GM12892 (cell line): ENCODE results near the gene POLR1D. TPM values are rescaled to one million over a fixed set of nuclear protein-coding genes. Genes with fewer than 3 reads are reported as not detected.

Experiments used
- DNase-seq: peaks from one replicate; pipeline ENCODE4 v3.0.0; 2011; ENCODE audit not compliant: insufficient read length
- FAIRE-seq: peaks from 2 replicates; lab custom pipeline; 2011; peaks lifted over from hg19 to GRCh38; lab: Jason Lieb, UNC
- POLR2A ChIP-seq: IDR thresholded peaks from 2 replicates; pipeline ENCODE4 v1.6.1; 2011; ENCODE audit warnings: low read depth, low read length, control low read depth
- POLR2AphosphoS5 ChIP-seq: IDR thresholded peaks from 2 replicates; pipeline ENCODE4 v1.6.1; 2011; ENCODE audit warnings: low read depth, low read length, control low read depth
- TAF1 ChIP-seq: IDR thresholded peaks from 2 replicates; pipeline ENCODE4 v1.6.1; 2011; ENCODE audit warnings: low read depth, mild to moderate bottlenecking, control low read depth, low read length, borderline replicate concordance
- polyA plus RNA-seq: library from polyadenylated mRNA; unstranded; fragments of >200 nt; gene quantifications from one replicate; pipeline ENCODE4 v1.2.1, GENCODE V29; 2012; ENCODE audit warnings: missing spikeins, inconsistent platforms; ENCODE audit not compliant: missing spikeins

The POLR1D gene, protein sequence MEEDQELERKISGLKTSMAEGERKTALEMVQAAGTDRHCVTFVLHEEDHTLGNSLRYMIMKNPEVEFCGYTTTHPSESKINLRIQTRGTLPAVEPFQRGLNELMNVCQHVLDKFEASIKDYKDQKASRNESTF
- polyA plus RNA-seq = 189 TPM

DNA sequence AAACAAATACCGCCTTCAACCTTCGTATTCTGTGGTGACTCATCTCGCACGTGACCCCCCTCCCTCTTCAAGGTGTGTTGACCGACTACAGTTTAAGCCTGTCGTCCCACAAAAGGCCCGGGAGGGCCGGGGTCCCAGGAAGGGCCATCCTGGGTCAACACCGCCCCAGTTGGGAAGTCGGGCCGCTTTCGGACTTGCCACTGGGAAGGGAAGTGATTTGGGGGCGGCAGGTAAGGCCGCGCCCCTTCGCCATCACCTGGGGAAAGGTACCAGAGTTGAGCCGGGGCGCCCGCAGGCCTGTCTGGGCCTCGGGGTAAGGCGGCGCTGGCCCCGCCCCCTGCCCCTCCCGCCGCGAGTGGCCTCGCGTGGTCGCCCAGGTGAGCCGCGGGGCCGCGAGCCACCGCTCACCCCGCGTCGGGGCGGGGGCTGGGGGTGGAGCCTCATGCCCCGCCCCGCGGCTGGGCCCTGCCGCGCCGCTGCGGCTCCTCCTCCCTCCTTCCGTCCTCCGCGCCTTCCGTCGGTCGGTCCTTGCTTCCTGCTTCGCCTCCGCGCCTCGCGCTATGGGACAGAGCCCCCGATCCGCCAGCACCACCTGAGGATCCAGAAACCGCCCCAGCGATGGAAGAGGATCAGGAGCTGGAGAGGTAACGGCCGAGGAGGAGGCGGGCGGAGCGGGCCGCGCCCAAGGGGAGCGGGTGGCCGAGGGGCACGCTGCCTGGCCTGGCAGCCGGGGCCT is at the start of gene POLR1D:
Gene POLR1D (plus strand): TSS at position 527 of the 736 bp plus-strand sequence. CDS start 92 bp downstream, at position 619.
- FAIRE-seq (peak; percentile 99), DNase-seq (peak; percentile 67)
- TF ChIP-seq POLR2AphosphoS5 = peak; percentile 82
- TF ChIP-seq TAF1 = no peak
- peak; percentile 87 for TF ChIP-seq POLR2A

DNA sequence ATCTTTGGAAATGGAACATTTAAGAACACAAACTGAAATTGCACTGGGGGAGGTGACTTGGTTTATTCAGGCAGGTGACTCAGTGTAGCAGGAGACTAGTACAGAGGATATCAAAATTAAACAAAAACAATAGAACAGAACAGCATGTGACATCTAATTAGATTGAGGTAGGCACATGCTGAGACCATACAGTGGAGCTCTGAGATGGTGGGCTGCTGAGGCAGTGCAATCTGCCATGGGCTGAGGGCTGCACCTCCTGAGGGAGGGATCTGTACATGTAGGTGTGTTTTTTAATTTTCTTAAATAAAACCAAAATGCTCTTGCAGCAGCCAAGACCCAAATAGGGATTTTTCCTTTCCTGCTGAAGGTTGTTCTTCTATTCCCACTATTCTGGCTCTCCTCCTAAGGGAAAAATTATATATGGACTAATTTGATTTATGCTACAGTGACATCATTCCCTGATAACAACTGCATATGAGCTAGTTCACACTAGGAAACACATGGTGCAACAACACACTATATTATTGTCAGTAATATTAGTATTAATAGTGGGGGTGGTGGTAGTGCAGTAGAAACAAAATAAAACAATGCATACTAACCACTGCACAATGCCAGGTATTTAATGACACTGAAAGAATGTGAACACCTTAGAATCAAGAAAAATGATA is 49.3 kb upstream of the POLR1D start:
- no peak for DNase-seq
- no peak for FAIRE-seq
- no peak for TF ChIP-seq POLR2AphosphoS5
- TF ChIP-seq TAF1 = no peak
- TF ChIP-seq POLR2A = no peak

DNA sequence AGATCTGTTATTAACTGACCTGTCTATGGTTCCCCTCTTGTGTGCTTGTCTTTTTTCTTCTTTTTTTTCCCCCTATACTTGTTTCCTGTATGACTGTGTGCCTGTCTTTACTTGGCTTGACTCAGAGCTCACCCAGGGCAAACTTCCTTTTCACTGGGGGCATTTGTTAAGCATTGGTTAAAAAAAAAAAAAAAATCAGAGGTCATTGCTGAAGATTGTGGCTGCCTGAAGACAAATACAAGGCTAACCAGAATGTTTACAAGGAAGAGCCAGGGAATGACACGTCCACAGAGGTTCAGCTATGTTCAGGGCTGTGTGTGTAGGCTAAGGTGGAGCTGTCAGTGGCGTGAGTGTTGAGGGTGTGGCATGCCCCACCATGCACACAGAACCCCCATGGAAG is 48.4 kb upstream of the POLR1D start:
- FAIRE-seq = no peak
- no peak for DNase-seq
- TF ChIP-seq TAF1 (no peak), POLR2A (no peak), POLR2AphosphoS5 (no peak)

DNA sequence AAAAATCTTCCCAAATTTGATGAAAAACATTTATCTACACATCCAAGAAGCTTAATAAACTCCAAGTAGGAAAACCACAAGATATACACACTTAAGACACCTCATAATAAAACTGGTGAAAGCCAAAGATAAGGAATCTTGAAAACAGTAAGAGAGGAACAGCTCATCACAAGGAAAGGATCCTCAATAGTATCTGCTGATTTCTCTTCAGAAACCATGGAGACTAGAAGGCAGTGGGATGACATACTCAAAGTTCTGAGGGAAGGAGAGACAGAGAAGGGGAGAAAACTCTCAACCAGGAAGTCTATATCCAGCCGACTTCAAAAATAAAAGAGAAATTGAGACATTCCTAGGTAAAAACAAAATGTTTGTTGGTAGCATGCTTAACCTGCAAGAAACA is 47.0 kb upstream of the POLR1D start:
- DNase-seq (no peak), FAIRE-seq (no peak)
- TF ChIP-seq POLR2A (no peak), TAF1 (no peak), POLR2AphosphoS5 (no peak)

DNA sequence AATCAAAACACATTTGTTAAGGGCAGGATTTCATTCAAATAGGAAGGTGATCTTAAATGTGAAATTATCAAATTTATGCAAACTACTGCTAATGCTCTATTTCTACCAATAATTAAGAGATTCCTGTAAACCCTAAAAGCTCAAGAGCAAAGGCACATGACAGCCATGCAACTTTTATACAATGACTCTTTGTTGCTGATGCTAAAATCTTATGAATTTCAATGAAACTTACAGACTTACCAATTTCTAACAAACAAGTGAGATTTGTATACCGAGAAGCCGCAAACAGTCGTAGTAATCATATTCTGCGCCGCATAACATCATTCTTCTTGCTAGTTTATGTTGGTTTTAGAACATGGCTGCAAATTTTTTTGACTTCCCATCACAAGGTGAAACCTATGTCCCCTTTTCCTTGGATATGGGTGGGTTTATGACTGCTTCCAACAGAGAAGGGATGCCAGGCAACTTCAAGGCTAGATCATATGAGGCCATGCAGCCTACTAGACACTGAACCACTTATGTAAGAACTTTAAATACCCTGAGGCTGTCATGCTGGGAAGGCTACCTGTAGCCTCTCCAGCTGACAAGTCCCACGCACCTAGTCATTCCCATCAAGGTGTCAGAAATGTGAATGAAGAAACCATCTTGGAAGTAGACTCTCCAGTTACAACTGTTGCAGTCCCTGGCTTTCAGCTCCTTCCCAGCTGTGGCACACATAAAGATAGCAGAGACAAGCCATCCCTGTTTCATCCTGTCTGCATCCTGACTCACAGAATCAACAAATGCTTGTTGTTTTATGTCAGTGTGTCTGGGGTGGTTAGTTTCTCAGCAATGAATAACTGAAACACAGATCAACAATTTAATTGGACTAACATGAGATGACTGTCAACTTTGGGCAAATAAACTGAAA is 43.3 kb upstream of the POLR1D start:
- DNase-seq (no peak), FAIRE-seq (no peak)
- TF ChIP-seq POLR2A (no peak), POLR2AphosphoS5 (no peak), TAF1 (no peak)

DNA sequence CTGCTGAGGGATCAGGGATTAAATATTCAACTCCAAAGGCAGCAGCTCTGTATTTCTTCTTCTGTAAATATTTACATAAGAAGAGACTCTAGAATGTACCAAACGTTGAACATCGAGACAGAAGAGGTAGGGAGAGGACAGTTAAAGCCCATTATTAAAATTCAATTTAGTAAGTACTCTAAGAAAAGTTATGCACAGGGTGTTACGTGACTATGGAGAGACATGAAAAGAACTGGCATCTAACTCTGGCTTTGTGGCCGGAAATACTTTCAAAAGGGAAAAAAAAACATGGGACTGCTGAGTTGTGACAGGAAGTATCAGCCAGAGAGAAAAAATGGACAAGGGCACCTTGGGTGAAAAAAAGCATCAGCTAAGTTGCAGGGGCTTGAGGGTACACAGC is 38.0 kb upstream of the POLR1D start:
- TF ChIP-seq TAF1 = no peak
- DNase-seq (no peak), FAIRE-seq (no peak)

DNA sequence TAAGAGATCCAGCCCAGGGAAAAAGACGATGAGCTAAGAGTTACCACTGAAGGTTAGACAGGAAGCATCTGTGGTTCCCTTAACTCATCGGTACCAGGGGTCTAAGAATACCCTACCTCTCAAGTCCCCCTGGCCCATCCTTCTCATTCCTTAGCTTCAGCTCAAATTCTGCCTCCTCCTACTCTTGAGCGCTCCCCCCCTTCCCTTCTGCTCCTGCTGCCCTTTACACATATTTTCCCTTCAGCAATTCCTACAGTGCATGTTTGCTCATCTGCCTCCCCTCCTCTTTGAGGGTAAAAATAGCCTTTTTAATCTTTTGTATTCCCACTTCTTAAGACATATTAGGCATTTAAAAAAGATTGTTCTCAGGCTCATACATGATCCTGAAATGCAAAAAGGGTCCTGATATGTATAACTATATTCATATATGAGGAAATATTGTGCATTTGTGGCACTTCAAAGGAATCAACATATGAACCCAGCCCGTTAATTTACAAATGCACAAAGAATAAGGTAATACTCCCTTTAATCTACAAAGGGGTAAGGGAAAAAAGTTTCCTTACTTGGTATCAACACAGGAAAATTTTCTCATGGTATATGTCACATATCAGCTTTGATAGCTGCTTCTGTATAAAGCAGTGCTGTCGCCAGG is 34.5 kb upstream of the POLR1D start:
- FAIRE-seq (no peak), DNase-seq (no peak)
- no peak for TF ChIP-seq POLR2A
- TF ChIP-seq TAF1 = no peak
- no peak for TF ChIP-seq POLR2AphosphoS5

DNA sequence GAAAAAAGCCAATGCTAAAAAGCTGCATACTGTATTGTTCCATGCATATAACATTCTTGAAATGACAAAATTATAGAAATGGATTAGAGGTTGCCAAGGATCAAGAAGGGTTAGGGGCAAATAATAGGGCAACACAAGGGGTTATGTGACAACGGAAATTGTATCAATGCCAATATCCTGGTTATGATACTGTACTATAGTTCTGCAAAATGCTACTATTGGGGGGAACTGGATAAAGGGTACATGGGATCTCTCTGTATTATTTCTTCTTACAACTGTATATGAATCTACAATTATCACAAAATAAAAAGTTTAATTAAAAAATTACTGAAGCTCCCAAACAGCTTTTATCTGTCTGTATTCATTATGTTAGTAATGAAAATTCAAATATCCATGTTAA is 33.3 kb upstream of the POLR1D start:
- FAIRE-seq = no peak
- DNase-seq = no peak
- TF ChIP-seq POLR2A = no peak
- no peak for TF ChIP-seq POLR2AphosphoS5
- TF ChIP-seq TAF1 = no peak

DNA sequence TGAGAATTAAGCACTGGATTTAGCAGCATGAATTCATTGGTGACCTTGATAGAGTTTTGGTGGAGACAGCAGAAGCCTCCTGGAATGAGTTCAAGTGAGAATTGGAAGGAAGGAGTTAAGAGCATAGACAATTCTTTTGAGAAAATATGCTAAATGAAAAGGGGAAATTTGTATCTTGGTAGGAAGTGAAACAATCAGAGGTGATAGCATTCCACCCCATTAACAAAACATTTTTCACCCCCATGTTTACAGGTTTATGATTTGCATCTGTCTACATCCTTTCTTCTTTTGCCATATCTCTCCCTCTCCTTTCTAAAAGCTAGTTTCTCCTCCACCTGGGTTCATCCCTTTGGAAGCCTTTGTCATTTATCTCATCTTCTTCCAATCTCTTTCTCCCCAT is 28.8 kb upstream of the POLR1D start:
- FAIRE-seq (no peak), DNase-seq (no peak)
- no peak for TF ChIP-seq POLR2AphosphoS5
- no peak for TF ChIP-seq TAF1
- no peak for TF ChIP-seq POLR2A

DNA sequence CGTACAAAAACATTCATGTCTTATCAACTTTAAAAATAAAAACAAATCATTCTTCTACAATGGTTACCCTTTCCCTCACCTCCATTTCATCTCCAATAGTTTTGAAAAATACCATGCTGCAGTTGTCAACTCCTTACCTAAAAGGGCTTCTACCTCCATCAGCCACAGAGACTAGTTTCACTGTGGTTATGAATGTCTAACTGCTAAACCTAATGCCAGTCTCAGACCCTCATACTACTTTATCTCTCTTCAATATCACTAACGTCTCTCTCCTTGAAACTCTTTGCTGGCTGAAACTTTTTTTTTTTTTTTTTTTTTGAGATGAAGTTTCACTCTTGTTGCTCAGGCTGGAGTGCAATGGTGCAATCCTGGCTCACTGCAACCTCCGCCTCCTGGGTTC is 28.4 kb upstream of the POLR1D start:
- peak; percentile 5 for FAIRE-seq
- TF ChIP-seq POLR2A = no peak
- no peak for TF ChIP-seq TAF1
- TF ChIP-seq POLR2AphosphoS5 = no peak
- DNase-seq = no peak

DNA sequence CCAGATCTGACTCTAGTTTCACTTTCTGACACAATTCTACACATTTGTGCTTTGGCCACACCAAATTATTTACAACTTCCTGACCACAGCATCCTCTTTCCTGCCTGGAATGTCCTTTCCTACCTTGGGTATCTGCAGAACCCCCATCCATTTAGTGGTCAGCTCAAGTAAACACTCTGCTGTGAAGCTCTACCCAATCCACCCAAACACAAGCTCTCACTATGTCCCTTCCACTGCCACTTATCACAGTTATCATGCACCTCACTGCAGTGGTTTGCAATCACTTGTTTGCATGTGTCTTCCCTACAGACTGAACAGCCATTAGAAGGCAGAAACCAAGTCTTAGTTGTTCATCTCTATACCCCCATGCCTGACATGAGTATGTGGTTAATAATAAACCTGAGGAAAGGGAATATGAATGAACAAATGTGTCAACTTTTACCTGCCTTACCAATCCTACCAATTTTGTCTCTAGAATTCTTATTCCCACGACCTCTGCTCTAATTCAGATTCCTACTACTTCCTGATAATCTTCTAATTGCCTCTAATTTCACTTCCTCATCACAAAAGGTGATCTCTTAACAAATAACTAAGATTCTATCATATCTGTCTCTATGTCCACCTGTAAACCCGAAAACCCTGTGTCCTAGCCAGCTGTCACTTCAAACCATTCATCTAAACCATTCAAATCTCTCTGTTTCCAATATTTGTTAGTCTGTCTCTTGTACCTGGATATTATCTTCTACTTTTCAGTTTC is 26.5 kb upstream of the POLR1D start:
- DNase-seq (no peak), FAIRE-seq (peak; percentile 56)
- TF ChIP-seq POLR2AphosphoS5 = no peak
- TF ChIP-seq POLR2A = no peak
- TF ChIP-seq TAF1 = no peak
